GM12878 (cell line): ENCODE measurements around the gene ARL15. TPM values are rescaled to one million over a fixed set of nuclear protein-coding genes. Genes with fewer than 3 reads are reported as not detected.

ENCODE experiments used
- ATAC-seq: fragments of 200-7000 bp; cut with Tn5 transposase; 3 replicates; pipeline ENCODE4 v1.9.1; 2020; ENCODE audit warnings: mild to moderate bottlenecking, moderate library complexity
- BruUV-seq: library from RNA; stranded (reverse); fragments of 400-500 nt; replicated peaks from 2 replicates; lab custom pipeline; 2021; lab: Mats Ljungman, UMichigan
- CTCF ChIA-PET: fragments of 300-600 bp; sonication (Branson Sonifier 250); formaldehyde crosslinking; extraction: SDS; loops from one replicate; lab custom pipeline; 2021; ENCODE audit warnings: inconsistent platforms; lab: Yijun Ruan, JAX
- POLR2A ChIA-PET: fragments of 350-600 bp; formaldehyde crosslinking; extraction: SDS; loops from one replicate; lab custom pipeline; 2021; ENCODE audit warnings: inconsistent platforms; lab: Charles Lee
- RAD21 ChIA-PET: fragments of 300-600 bp; sonication (Branson Sonifier 250); formaldehyde crosslinking; loops from one replicate; lab custom pipeline; 2023; ENCODE audit warnings: antibody characterized with exemption; ENCODE audit not compliant: unreplicated experiment; lab: Charles Lee
- SMC1A ChIA-PET: fragments of 300-600 bp; sonication (Branson Sonifier 250); formaldehyde crosslinking; loops from one replicate; lab custom pipeline; 2023; ENCODE audit not compliant: unreplicated experiment, uncharacterized antibody; lab: Charles Lee
- DNase-seq: peaks from one replicate; pipeline ENCODE4 v3.0.0-alpha.2; 2011; ENCODE audit warnings: low read depth, low spot score
- FAIRE-seq: peaks from 3 replicates; lab custom pipeline; 2011; peaks lifted over from hg19 to GRCh38; lab: Jason Lieb, UNC
- H2AFZ ChIP-seq: 2 replicates; pipeline ENCODE4 v1.6.0; 2011; ENCODE audit warnings: low read depth, low read length, control low read depth; ENCODE audit not compliant: control insufficient read depth
- H3K27ac ChIP-seq: 2 replicates; pipeline ENCODE4 v1.5.1; 2011; ENCODE audit warnings: control low read depth; ENCODE audit not compliant: control insufficient read depth, insufficient read depth
- H3K27me3 ChIP-seq, 2 experiments: replicated peaks in 1 of 2; 2 replicates each; pipeline versions ENCODE4 v1.6.0 to v1.6.1; 2011; ENCODE audit warnings: low read length in 1 of 2; ENCODE audit not compliant: control insufficient read depth in 2 of 2, insufficient read depth in 2 of 2
- H3K36me3 ChIP-seq, 2 experiments: 2 replicates each; pipeline ENCODE4 v1.5.1; 2011; ENCODE audit warnings: low read length in 1 of 2; ENCODE audit not compliant: control insufficient read depth in 2 of 2, insufficient read depth in 2 of 2
- H3K4me1 ChIP-seq: 2 replicates; pipeline ENCODE4 v1.6.1; 2011; ENCODE audit warnings: mild to moderate bottlenecking, low read length, moderate library complexity, mixed read lengths; ENCODE audit not compliant: control insufficient read depth, insufficient read depth
- H3K4me2 ChIP-seq: 2 replicates; pipeline ENCODE4 v1.6.0; 2011; ENCODE audit warnings: control low read depth; ENCODE audit not compliant: control insufficient read depth, insufficient read depth
- H3K4me3 ChIP-seq: fragments of 200-600 bp; sonication (generic); 2 replicates; pipeline ENCODE4 v1.5.1; 2016
- H3K79me2 ChIP-seq: 2 replicates; pipeline ENCODE4 v1.6.0; 2011; ENCODE audit warnings: low read length; ENCODE audit not compliant: control insufficient read depth, insufficient read depth
- H3K9ac ChIP-seq: 2 replicates; pipeline ENCODE4 v1.8.0; 2011; ENCODE audit warnings: low read length, control low read depth, mixed read lengths; ENCODE audit not compliant: control insufficient read depth, insufficient read depth
- H3K9me3 ChIP-seq: replicated peaks from 3 replicates; pipeline ENCODE4 v1.5.1; 2011; ENCODE audit warnings: mild to moderate bottlenecking, low read length; ENCODE audit not compliant: control insufficient read depth, insufficient read depth
- H4K20me1 ChIP-seq: 2 replicates; pipeline ENCODE4 v1.6.0; 2011; ENCODE audit not compliant: control insufficient read depth, insufficient read depth
- BACH1 ChIP-seq: fragments of 450-650 bp; IDR thresholded peaks from 2 replicates; pipeline ENCODE4 v1.6.1; 2017; ENCODE audit warnings: mild to moderate bottlenecking, borderline replicate concordance
- BCLAF1 ChIP-seq: fragments of 450-650 bp; IDR thresholded peaks from 2 replicates; pipeline ENCODE4 v1.6.1; 2017; ENCODE audit warnings: antibody characterized with exemption, mild to moderate bottlenecking, moderate library complexity
- BRCA1 ChIP-seq: IDR thresholded peaks from 2 replicates; pipeline ENCODE4 v1.6.1; 2011; ENCODE audit warnings: low read depth, low read length, improper control_type of control experiment
- E2F8 ChIP-seq: fragments of 450-650 bp; IDR thresholded peaks from 2 replicates; pipeline ENCODE4 v1.6.1; 2018; ENCODE audit warnings: mild to moderate bottlenecking, low read depth, moderate library complexity; ENCODE audit not compliant: partially characterized antibody
- EED ChIP-seq: sonication (generic); IDR thresholded peaks from 2 replicates; pipeline ENCODE4 v1.6.1; 2016; ENCODE audit warnings: antibody characterized with exemption, low read depth
- ESRRA ChIP-seq: IDR thresholded peaks from 2 replicates; pipeline ENCODE4 v1.6.1; 2012; ENCODE audit warnings: mild to moderate bottlenecking, low read length, improper control_type of control experiment
- KAT2A ChIP-seq: conservative IDR thresholded peaks from 2 replicates; pipeline ENCODE4 v1.6.1; 2011; ENCODE audit warnings: low read depth, low read length; ENCODE audit not compliant: control insufficient read depth
- MTA2 ChIP-seq: fragments of 450-650 bp; IDR thresholded peaks from 2 replicates; pipeline ENCODE4 v1.6.1; 2016; ENCODE audit warnings: low read depth, mild to moderate bottlenecking, moderate library complexity
- NRF1 ChIP-seq: conservative IDR thresholded peaks from 2 replicates; pipeline ENCODE4 v1.6.1; 2011; ENCODE audit warnings: mild to moderate bottlenecking, low read depth, low read length, improper control_type of control experiment
- PAX5 ChIP-seq: IDR thresholded peaks from 2 replicates; pipeline ENCODE4 v1.6.1; 2011; ENCODE audit warnings: low read depth, low read length, borderline replicate concordance
- PKNOX1 ChIP-seq: fragments of 450-650 bp; IDR thresholded peaks from 2 replicates; pipeline ENCODE4 v1.6.1; 2016; ENCODE audit warnings: mild to moderate bottlenecking
- SMAD1 ChIP-seq: fragments of 450-650 bp; IDR thresholded peaks from 2 replicates; pipeline ENCODE4 v1.6.1; 2018; ENCODE audit warnings: mild to moderate bottlenecking, low read depth; ENCODE audit not compliant: partially characterized antibody
- SRF ChIP-seq, 2 experiments: IDR thresholded peaks; 2 replicates each; pipeline ENCODE4 v1.6.1; 2011; ENCODE audit warnings: low read depth in 2 of 2, low read length in 2 of 2, mild to moderate bottlenecking in 1 of 2, moderate library complexity in 1 of 2
- SUPT20H ChIP-seq: IDR thresholded peaks from 2 replicates; pipeline ENCODE4 v1.6.1; 2011; ENCODE audit warnings: low read depth, mild to moderate bottlenecking, low read length, moderate library complexity, borderline replicate concordance; ENCODE audit not compliant: control insufficient read depth
- TARDBP ChIP-seq: IDR thresholded peaks from 2 replicates; pipeline ENCODE4 v1.6.1; 2016; ENCODE audit warnings: borderline replicate concordance
- YY1 ChIP-seq: IDR thresholded peaks from 2 replicates; pipeline ENCODE4 v1.6.1; 2011; ENCODE audit warnings: low read depth, mild to moderate bottlenecking, low read length
- ZNF217 ChIP-seq: fragments of 450-650 bp; IDR thresholded peaks from 2 replicates; pipeline ENCODE4 v1.6.1; 2017; ENCODE audit warnings: antibody characterized with exemption, mild to moderate bottlenecking
- WGBS: methylation state at CpG from one replicate; pipeline ENCODE4 v1.1.6; 2016; ENCODE audit warnings: low lambda C conversion rate; ENCODE audit not compliant: insufficient replicate concordance, insufficient coverage; ENCODE audit errors: missing lambda C conversion rate; 5-methylcytosine and 5-hydroxymethylcytosine counted together
- in situ Hi-C: fragments of 300-500 bp; cut with MboI; formaldehyde crosslinking; loops from 9 replicates; pipeline ENCODE4 v1.14.3; 2018; ENCODE audit warnings: mixed read lengths
- intact Hi-C: fragments of 100-400 bp; cut with micrococcal nuclease; formaldehyde crosslinking; loops from one replicate; pipeline ENCODE4 v1.14.2; 2022; ENCODE audit not compliant: unreplicated experiment
- polyA plus RNA-seq, 11 experiments: library from polyadenylated mRNA; depleted of rRNA in 4 of 11; unstranded in 6 of 11; stranded (reverse) in 5 of 11; fragments of >200 nt; fragmentation: Nextera tagmentation in 4 of 11; fragmentation: Illumina TruSeq in 1 of 11; extraction: Ambion mirVana in 4 of 11; extraction: Trizol in 1 of 11; gene quantifications; 1 replicate in 1 of 11; 2 replicates in 10 of 11; pipeline versions ENCODE4 v1.2.1 to v1.2.3, GENCODE V29; 2011 to 2016; ENCODE audit warnings: inconsistent platforms in 2 of 11, missing spikeins in 2 of 11, low read depth in 1 of 11
- total RNA-seq, 4 experiments: library from RNA; depleted of rRNA in 3 of 4; stranded (reverse); fragments of >200 nt in 3 of 4; fragmentation: Illumina TruSeq in 1 of 4; extraction: Trizol in 1 of 4; gene quantifications; 2 replicates each; pipeline versions ENCODE4 v1.2.1 to v1.2.3, GENCODE V29; 2013 to 2021

ARL15 gene
- total and polyA plus RNA-seq, 10 of the 15 experiments (the other 5 are each of a cell fraction or from before 2014, with no cell fraction given) = 3.6 to 11.0 (median 7.7) TPM

GRCh38 chr5:54066433-54066832 lies 243.9 kb downstream of the ARL15 start:
- Histone ChIP-seq H3K4me1 (no peaks in the 10 kb centered on the region), H3K9me3 (no peaks in the 10 kb centered on the region), H3K36me3 (no peaks in the 10 kb centered on the region), H3K79me2 (no peaks in the 10 kb centered on the region), H3K27me3 (no peaks in the 10 kb centered on the region), H3K27ac (no peak overlapping the region), H4K20me1 (no peaks in the 10 kb centered on the region), H3K9ac (no peak overlapping the region), H3K4me2 (no peak overlapping the region), H2AFZ (no peak overlapping the region), H3K4me3 (no peak overlapping the region)
- ChIA-PET POLR2A (no interaction called here), CTCF (no interaction called here), SMC1A (no interaction called here), RAD21 (no interaction called here)
- intact Hi-C loops = no loop called here
- in situ Hi-C loops = no loop called here
- FAIRE-seq (no peak), ATAC-seq (no peak), DNase-seq (no peak)
- WGBS = 95% methylated on average over 2 of the region's 2 CpGs
- TF ChIP-seq MTA2 = no peak
- no peak for TF ChIP-seq EED
- no peak for TF ChIP-seq BRCA1
- TF ChIP-seq NRF1 = no peak
- no peak for TF ChIP-seq KAT2A
- TF ChIP-seq PKNOX1 = no peak
- no peak for TF ChIP-seq E2F8
- no peak for TF ChIP-seq TARDBP
- no peak for TF ChIP-seq BCLAF1
- TF ChIP-seq ZNF217 = no peak
- no peak for TF ChIP-seq ESRRA
- TF ChIP-seq SMAD1 = no peak
- no peak for TF ChIP-seq SRF (IDR thresholded peaks at IDR 0.05; ENCODE audit: low read depth in 2 of 2, low read length in 2 of 2)
- no peak for TF ChIP-seq PAX5
- no peak for TF ChIP-seq BACH1
- TF ChIP-seq SUPT20H = no peak
- no peak for TF ChIP-seq YY1
- no TSS peak for BruUV-seq
